Endometrial microvascular endothelial cells (primary cell): ENCODE measurements around the gene TAX1BP3. TPM values are rescaled to one million over a fixed set of nuclear protein-coding genes. Genes with fewer than 3 reads are reported as not detected.

ENCODE experiments used
- in situ Hi-C: cut with HindIII; loops from 2 replicates; pipeline ENCODE4 v1.10.0; 2017; ENCODE audit warnings: low sequenced_read_pairs, low pct_unique_long_range_greater_than_20kb; ENCODE audit errors: inconsistent ontology term
- total RNA-seq: library from RNA; depleted of rRNA; stranded (reverse); fragments of >200 nt; gene quantifications from one replicate; pipeline ENCODE4 v1.2.3, GENCODE V29; 2015; ENCODE audit errors: inconsistent ontology term

TAX1BP3 gene
- total RNA-seq, 1 donor from 2014 or later, result 367 TPM

DNA sequence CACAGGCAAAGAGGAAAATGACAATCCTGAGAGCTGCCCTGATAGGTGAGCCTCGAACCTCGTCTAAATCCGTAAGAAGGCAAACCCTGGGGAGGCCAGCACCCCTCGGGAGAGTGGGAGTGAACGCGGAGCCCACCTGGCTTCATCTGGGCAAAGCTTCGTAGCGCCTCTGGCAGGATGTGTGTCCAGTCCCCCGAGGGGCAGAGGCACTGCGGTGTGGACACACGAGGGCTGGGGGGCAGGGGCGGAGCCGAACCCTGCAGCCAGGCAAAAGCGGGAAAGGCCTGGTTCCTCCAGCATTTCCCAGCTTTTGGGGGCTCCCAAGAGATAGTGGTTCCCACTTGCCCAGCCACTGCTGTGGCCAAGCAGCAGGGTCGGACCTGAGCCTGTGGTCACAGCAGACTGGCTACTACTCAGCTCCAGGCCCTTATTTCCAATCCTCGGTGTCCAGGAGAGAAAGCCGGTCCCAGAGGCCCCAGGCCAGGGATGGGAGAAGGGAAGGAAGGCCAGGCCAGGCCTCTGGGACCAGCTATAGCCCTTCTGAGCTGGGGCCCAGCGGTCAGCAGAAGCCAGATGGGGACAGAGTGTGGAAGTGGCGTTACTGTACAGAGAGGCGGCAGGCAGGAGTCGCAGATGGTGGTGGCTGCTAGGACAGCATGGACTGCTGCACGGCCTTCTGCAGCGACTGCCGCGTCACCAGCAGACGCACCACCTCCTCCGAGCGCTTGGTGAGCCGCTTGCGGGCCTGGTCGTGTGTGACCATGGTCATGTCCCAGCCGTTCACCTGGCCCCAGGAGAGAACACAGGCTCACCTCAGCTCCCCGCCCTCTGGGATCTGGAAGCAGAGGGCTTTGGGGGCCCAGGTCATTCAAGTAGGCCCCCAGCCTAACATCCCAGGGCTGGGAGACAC, 5.0 kb downstream of the TAX1BP3 start:
- in situ Hi-C loops, result no loop called here

DNA sequence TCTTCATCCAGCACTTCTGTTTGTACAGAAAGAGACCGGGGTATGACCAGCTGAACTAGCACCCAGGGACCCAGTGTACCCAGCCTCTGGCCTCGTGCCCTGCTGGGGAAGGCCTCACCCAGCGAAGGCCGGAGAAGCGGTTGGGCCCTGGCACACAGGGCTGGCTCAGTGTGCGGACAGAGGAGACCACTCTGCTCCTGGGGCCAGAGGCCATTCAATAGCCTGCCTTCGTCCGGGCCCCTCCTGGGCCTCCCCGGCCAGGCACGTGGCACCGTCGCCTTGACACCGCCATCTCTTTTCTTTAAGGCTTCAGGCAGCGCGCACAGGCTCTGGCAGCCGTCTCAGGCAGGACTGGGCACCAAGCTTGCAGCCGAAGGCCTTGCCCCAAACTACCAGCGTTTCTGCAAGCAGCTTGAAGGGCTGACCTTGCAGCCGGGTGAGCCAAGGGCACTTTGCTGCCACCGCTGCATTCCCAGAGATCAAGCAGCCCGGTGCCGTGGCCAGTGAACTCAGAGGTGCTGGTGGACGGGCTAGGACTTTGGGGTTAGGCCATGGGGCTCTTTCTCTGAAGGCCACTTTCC, 8.0 kb downstream of the TAX1BP3 start:
- in situ Hi-C loops, result no loop called here

DNA sequence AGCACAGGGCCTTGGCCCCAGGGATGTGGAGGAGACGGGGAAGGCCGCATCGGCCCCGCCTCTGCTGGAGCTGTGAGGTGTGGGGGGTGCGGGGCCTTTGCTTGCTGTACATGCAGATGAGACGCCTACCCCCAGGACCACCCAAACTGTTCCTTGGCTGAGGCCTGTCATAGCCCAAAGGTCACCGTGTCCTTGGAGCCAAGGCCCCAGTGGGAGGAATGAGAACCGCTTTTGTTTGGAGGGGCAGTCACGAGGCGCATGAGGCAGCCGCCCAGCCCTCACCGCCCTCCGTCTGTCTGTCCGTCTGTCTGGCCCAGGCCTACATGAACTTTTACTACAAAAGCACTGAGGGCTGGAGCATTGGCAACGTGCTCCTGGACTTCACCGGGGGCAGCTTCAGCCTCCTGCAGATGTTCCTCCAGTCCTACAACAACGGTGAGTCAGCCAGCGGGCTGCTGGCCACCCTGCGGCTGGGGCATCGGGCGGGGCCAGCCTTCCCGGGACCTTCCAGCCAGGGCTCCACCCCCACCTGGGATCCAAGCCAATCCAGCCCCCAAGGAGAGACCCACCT, 8.8 kb downstream of the TAX1BP3 start:
- in situ Hi-C loops, result no loop called here

- in situ Hi-C loops, result no loop called here
Measured at GRCh38 chr17:3658784-3659449, 9.5 kb downstream of the TAX1BP3 start.

GRCh38 chr17:3657874-3658783, 10.2 kb downstream of the TAX1BP3 start:
- in situ Hi-C loops, result no loop called here

DNA sequence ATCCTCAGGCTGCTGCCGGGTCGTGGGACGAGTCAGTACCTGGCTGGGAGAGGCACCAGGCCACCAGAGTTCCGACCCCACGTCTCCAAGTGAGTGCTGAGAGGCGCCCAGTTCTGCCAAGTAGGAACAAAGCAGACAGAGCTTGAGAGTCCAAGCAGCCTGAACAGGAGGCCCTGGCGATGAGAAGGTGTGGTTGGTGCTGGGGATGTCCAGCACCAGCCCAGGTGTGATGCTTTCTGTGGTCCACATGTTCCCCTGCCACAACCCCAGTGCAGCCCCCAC, 10.8 kb downstream of the TAX1BP3 start:
- in situ Hi-C loops, result no loop called here

DNA sequence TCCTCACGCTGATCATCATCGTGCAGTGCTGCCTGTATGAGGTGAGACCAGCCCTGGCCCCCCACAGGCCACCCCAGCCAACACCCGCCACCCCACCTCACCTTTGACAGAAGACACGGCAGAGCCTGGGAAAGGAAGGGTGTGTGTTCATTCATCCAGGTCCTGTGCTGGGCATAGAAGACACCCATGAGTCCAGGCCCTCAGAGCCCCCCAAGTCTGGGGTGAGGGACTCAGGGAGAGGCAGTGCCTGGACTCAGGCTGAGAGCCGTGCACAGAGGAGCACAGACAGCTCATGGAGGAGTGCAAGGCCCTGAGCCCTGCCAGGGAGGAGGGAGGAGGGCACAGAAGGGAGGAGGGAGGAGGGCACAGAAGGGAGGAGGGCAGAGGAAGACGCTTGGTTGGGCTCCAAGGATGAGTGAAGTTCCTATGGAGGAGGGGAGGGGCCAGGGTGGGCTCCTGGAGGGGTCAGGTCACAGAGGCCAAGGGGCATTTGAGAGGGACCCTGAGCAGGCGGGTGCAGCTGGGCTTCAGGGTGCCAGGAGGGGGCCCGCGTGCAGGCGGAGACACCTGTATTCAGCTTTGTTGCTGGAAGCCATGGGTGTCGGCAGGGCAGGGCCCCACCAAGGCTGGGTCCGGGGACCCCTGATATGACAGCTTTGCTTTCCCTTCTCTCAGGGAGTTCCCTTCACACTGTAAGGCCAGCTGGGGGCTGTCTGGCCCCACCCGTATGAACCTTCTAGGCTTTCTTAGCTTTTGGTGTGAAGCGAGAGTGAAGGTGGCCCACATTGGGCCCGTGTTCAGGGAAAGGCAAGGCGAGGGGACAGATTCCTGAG, 11.4 kb downstream of the TAX1BP3 start:
- in situ Hi-C loops, result no loop called here

- in situ Hi-C loops, result no loop called here
Measured at GRCh38 chr17:3656353-3656752, 12.0 kb downstream of the TAX1BP3 start.

DNA sequence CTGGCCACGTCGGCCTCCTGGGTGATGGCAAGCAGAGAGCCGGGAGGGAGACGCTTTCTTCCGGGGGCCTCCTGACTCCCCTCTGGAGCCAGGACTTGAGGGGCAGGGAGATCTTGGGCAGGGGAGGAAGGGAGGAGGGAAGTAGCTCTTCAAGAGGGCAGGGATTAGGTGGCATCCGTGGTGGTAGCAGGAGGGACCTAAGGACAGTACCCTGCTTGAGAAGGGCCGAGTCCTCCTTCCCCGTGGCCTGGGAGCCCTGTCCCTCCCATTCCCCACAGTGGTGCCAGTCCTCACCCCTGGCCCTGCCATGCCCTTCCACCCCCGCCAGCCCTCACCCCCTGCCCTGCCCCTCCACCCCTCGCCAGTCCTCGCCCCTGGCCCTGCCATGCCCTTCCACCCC, 12.6 kb downstream of the TAX1BP3 start:
- in situ Hi-C loops, result no loop called here

- in situ Hi-C loops, result no loop called here
Measured at GRCh38 chr17:3647769-3648555, 20.4 kb downstream of the TAX1BP3 start.

GRCh38 chr17:3647251-3647650, 21.1 kb downstream of the TAX1BP3 start:
- in situ Hi-C loops, result no loop called here

GRCh38 chr17:3645310-3645709, 23.1 kb downstream of the TAX1BP3 start:
- in situ Hi-C loops, result no loop called here

DNA sequence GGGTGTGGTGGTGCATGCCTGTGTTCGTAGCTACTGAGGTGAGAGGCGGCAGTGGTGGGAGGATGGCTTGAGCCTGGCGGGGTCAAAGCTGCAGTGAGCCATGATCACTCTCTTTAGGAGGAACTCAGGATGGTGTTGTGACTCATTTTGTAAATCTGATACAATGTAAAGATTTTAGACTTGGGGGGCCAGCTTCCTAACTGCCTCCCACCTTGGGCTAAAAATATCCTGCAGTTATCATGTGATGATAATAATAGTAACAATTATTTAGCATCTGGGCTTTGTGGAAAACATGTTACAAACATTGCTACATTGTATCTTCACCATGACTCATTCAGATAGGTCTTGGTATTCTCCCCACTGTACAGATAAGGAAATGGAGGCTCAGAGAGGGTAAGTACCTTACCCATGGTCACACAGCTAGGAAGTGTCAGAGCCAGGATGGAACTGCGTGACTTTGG, 24.5 kb downstream of the TAX1BP3 start:
- in situ Hi-C loops, result no loop called here

GRCh38 chr17:3641717-3642486, 26.5 kb downstream of the TAX1BP3 start:
- in situ Hi-C loops, result no loop called here

DNA sequence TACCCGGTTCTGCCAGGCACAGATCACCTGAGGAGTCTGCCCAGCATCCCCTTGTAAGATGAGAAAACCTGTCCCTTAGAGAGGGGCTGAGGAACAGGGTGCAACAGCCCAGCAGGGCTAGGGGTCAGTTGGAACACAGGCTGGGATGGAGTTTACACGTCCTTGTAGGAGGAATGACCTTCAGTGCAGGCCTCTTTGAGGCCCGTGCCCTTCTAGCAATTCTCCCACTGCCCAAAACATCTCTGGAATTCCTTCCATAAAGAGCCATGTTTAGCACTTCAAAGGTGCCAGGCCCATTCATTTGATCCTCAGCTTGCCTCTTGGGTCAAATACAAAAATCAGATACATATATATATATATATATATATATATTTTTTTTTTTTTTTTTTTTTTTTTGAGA, 27.4 kb downstream of the TAX1BP3 start:
- in situ Hi-C loops, result no loop called here

DNA sequence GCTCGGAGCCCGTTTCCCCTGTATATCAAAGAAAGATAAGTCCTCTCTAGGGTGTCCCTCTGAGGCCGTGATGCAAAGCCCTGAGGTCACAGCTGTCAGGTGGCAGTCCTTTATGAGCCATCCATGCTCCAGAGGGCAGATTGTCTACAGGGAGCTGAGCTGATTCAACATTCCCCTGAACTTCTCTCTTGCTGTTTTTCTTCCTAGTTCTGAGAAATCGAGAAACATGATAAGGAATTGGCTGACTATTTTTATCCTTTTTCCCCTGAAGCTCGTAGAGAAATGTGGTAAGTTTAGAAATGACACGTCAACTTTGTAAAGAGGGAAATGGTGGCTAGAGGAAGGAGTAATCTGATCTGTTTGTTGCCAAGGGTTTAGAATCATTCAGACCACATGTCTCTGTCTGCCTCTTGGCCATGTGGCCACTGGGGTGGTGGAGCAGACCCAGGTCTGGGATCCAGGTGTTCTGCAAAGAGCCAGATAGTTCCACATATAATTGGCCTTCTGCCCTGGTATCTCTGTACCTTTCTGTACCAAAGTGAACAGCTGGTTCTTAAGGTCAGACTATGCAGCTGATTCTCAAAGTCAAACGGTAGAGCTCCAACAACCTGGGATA, 28.3 kb downstream of the TAX1BP3 start:
- in situ Hi-C loops, result no loop called here
